HEK293 (cell line): ENCODE data around the gene ZCCHC9.

Experiments
- CTCF ChIA-PET: fragments of 350-600 bp; formaldehyde crosslinking; extraction: SDS; loops from one replicate; lab custom pipeline; 2021; ENCODE audit warnings: antibody characterized with exemption; lab: Yijun Ruan, JAX
- POLR2A ChIA-PET: fragments of 300-600 bp; formaldehyde crosslinking; extraction: SDS; loops from one replicate; lab custom pipeline; 2020; ENCODE audit warnings: antibody characterized with exemption, inconsistent platforms; lab: Yijun Ruan, JAX
- H3K27ac ChIP-seq: fragments of 200-500 bp; sonication (Bioruptor generic); 2 replicates; pipeline ENCODE4 v1.5.1; 2014; ENCODE audit warnings: low read depth, low read length, control low read depth, inconsistent platforms; ENCODE audit errors: extremely low read depth
- H3K36me3 ChIP-seq, 2 experiments: fragments of 200-500 bp in 1 of 2; sonication (Bioruptor generic) in 1 of 2; 1 replicate in 1 of 2; 2 replicates in 1 of 2; pipeline ENCODE4 v1.5.1; 2014 to 2017; ENCODE audit warnings: inconsistent platforms in 2 of 2, low read length in 2 of 2; ENCODE audit not compliant: control insufficient read depth in 2 of 2, insufficient read depth in 1 of 2
- H3K4me1 ChIP-seq: fragments of 200-500 bp; sonication (Bioruptor generic); 2 replicates; pipeline ENCODE4 v1.5.1; 2014; ENCODE audit warnings: mild to moderate bottlenecking, low read length, inconsistent platforms; ENCODE audit not compliant: control insufficient read depth, insufficient read depth
- H3K4me3 ChIP-seq: 2 replicates; pipeline ENCODE4 v1.5.1; 2011; ENCODE audit warnings: low read depth, mild to moderate bottlenecking, control low read depth, low read length, moderate library complexity
- H3K9me3 ChIP-seq: fragments of 200-500 bp; sonication (Bioruptor generic); 2 replicates; pipeline ENCODE4 v1.5.1; 2014; ENCODE audit warnings: low read depth, low read length, inconsistent platforms; ENCODE audit not compliant: control insufficient read depth, insufficient read depth
- GLIS1 ChIP-seq: fragments of 450-650 bp; formaldehyde crosslinking; IDR thresholded peaks from 2 replicates; pipeline ENCODE4 v1.5.1; 2016; ENCODE audit warnings: missing biosample characterization, missing genetic modification characterization
- REPIN1 ChIP-seq: fragments of 450-650 bp; formaldehyde crosslinking; IDR thresholded peaks from 2 replicates; pipeline ENCODE4 v1.5.1; 2017; ENCODE audit warnings: missing biosample characterization, missing genetic modification characterization, low read depth
- YY1 ChIP-seq: fragments of 450-650 bp; formaldehyde crosslinking; IDR thresholded peaks from 2 replicates; pipeline ENCODE4 v1.5.1; 2018; ENCODE audit warnings: missing biosample characterization, missing genetic modification characterization
- ZBTB1 ChIP-seq: fragments of 450-650 bp; formaldehyde crosslinking; IDR thresholded peaks from 2 replicates; pipeline ENCODE4 v1.5.1; 2016; ENCODE audit warnings: missing biosample characterization, missing genetic modification characterization
- ZIC2 ChIP-seq: fragments of 450-650 bp; formaldehyde crosslinking; IDR thresholded peaks from 2 replicates; pipeline ENCODE4 v1.5.1; 2016; ENCODE audit warnings: missing biosample characterization, missing genetic modification characterization
- ZNF10 ChIP-seq: fragments of 450-650 bp; formaldehyde crosslinking; IDR thresholded peaks from 2 replicates; pipeline ENCODE4 v1.5.1; 2017; ENCODE audit warnings: missing biosample characterization, missing genetic modification characterization
- ZNF112 ChIP-seq: fragments of 450-650 bp; formaldehyde crosslinking; IDR thresholded peaks from 2 replicates; pipeline ENCODE4 v1.5.0; 2017; ENCODE audit warnings: missing biosample characterization, missing genetic modification characterization
- ZNF211 ChIP-seq: fragments of 450-650 bp; formaldehyde crosslinking; IDR thresholded peaks from 2 replicates; pipeline ENCODE4 v1.5.1; 2016; ENCODE audit warnings: low read depth, missing biosample characterization, missing genetic modification characterization
- ZNF223 ChIP-seq: fragments of 450-650 bp; formaldehyde crosslinking; IDR thresholded peaks from 2 replicates; pipeline ENCODE4 v1.5.1; 2016; ENCODE audit warnings: missing biosample characterization, missing genetic modification characterization
- ZNF248 ChIP-seq: fragments of 450-650 bp; formaldehyde crosslinking; IDR thresholded peaks from 2 replicates; pipeline ENCODE4 v1.5.1; 2017; ENCODE audit warnings: missing biosample characterization, missing genetic modification characterization
- ZNF292 ChIP-seq: fragments of 450-650 bp; formaldehyde crosslinking; IDR thresholded peaks from 2 replicates; pipeline ENCODE4 v1.5.1; 2016; ENCODE audit warnings: low read depth, missing biosample characterization, missing genetic modification characterization, borderline replicate concordance
- ZNF391 ChIP-seq: fragments of 450-650 bp; formaldehyde crosslinking; IDR thresholded peaks from 2 replicates; pipeline ENCODE4 v1.5.1; 2016; ENCODE audit warnings: low read depth, missing biosample characterization, missing genetic modification characterization, borderline replicate concordance
- ZNF394 ChIP-seq: fragments of 450-650 bp; formaldehyde crosslinking; IDR thresholded peaks from 2 replicates; pipeline ENCODE4 v1.5.1; 2016; ENCODE audit warnings: missing biosample characterization, missing genetic modification characterization, mild to moderate bottlenecking, moderate library complexity, borderline replicate concordance
- ZNF530 ChIP-seq: fragments of 450-650 bp; formaldehyde crosslinking; IDR thresholded peaks from 2 replicates; pipeline ENCODE4 v1.5.1; 2016; ENCODE audit warnings: low read depth, missing biosample characterization, missing genetic modification characterization
- ZNF555 ChIP-seq: fragments of 450-650 bp; formaldehyde crosslinking; conservative IDR thresholded peaks from 2 replicates; pipeline ENCODE4 v1.5.1; 2017; ENCODE audit warnings: missing biosample characterization, mild to moderate bottlenecking, missing genetic modification characterization, inconsistent platforms
- ZNF623 ChIP-seq: fragments of 450-650 bp; formaldehyde crosslinking; IDR thresholded peaks from 2 replicates; pipeline ENCODE4 v1.5.1; 2016; ENCODE audit warnings: missing biosample characterization, missing genetic modification characterization
- ZNF626 ChIP-seq: fragments of 450-650 bp; sonication (Bioruptor Pico); formaldehyde crosslinking; IDR thresholded peaks from 2 replicates; pipeline ENCODE4 v1.5.1; 2018; ENCODE audit warnings: missing biosample characterization, missing genetic modification characterization, inconsistent platforms
- ZNF660 ChIP-seq: fragments of 450-650 bp; IDR thresholded peaks from 2 replicates; pipeline ENCODE4 v1.5.1; 2018; ENCODE audit warnings: missing biosample characterization, mild to moderate bottlenecking, missing genetic modification characterization
- ZNF701 ChIP-seq: fragments of 450-650 bp; formaldehyde crosslinking; IDR thresholded peaks from 2 replicates; pipeline ENCODE4 v1.5.1; 2016; ENCODE audit warnings: missing biosample characterization, missing genetic modification characterization
- ZNF707 ChIP-seq: fragments of 450-650 bp; formaldehyde crosslinking; IDR thresholded peaks from 2 replicates; pipeline ENCODE4 v1.5.1; 2016; ENCODE audit warnings: missing biosample characterization, missing genetic modification characterization
- ZNF76 ChIP-seq: fragments of 450-650 bp; formaldehyde crosslinking; IDR thresholded peaks from 2 replicates; pipeline ENCODE4; 2016; ENCODE audit warnings: low read depth, missing biosample characterization, missing genetic modification characterization, borderline replicate concordance
- ZNF785 ChIP-seq: fragments of 450-650 bp; formaldehyde crosslinking; IDR thresholded peaks from 2 replicates; pipeline ENCODE4 v1.5.1; 2016; ENCODE audit warnings: missing biosample characterization, missing genetic modification characterization
- ZSCAN5A ChIP-seq: fragments of 450-650 bp; formaldehyde crosslinking; IDR thresholded peaks from 2 replicates; pipeline ENCODE4 v1.5.1; 2016; ENCODE audit warnings: missing biosample characterization, missing genetic modification characterization
- TF ChIP-seq, protein P1 (sequence below): fragments of 450-650 bp; formaldehyde crosslinking; IDR thresholded peaks from 2 replicates; pipeline ENCODE4 v1.5.1; 2016; ENCODE audit warnings: missing biosample characterization, missing genetic modification characterization
- TF ChIP-seq, protein P2 (sequence below): fragments of 450-650 bp; IDR thresholded peaks from 2 replicates; pipeline ENCODE4 v1.5.1; 2018; ENCODE audit warnings: missing biosample characterization, missing genetic modification characterization
- TF ChIP-seq, protein P3 (sequence below): fragments of 450-650 bp; formaldehyde crosslinking; IDR thresholded peaks from 2 replicates; pipeline ENCODE4 v1.5.1; 2016; ENCODE audit warnings: missing biosample characterization, missing genetic modification characterization, low read depth

Gene ZCCHC9

DNA sequence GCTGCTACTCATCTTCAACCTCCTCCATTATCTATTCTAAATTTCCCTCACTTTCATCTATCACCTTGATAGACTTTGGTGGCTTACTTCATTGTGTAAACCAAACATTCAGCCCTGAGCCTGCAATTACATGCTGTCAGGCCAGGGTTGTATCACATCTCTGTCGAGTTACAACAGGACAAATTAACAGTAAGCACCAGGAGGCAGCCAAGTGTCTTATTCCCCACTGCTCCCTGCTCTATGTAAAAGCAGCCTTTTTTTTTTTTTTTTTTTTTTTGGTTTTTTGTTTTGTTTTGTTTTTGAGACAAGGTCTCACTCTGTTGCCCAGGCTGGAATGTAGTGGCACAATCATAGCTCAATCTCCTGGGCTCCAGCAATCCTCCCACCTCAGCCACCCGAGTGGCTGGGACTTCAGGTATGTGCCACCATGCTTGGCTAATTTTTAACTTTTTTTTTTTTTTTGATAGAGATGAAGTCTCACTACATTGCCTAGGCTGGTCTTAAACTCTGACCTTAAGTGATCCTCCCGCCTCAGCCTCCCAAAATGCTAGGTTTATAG lies 15.2 kb upstream of the ZCCHC9 start:
- no peaks in the 10 kb centered on the region for H3K9me3 ChIP-seq
- ChIA-PET CTCF (interaction anchor here (0.7 to 1.7 kb wide), 3 partner anchors 10 to 120 kb away, joined by 3 to 7 read pairs (median 3); no protein-coding TSS in a partner anchor), POLR2A (no interaction called here)
- no peak overlapping the region for H3K27ac ChIP-seq
- no peak for TF ChIP-seq GLIS1 (tag by site-specific recombination)
- TF ChIP-seq, protein P1, sequence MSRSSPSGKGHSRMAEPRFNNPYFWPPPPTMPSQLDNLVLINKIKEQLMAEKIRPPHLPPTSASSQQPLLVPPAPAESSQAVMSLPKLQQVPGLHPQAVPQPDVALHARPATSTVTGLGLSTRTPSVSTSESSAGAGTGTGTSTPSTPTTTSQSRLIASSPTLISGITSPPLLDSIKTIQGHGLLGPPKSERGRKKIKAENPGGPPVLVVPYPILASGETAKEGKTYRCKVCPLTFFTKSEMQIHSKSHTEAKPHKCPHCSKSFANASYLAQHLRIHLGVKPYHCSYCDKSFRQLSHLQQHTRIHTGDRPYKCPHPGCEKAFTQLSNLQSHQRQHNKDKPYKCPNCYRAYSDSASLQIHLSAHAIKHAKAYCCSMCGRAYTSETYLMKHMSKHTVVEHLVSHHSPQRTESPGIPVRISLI (tag by site-specific recombination) = peak; percentile 74
- H3K36me3 ChIP-seq = no peaks in the 10 kb centered on the region; a peak in 1 of 3 replicates
- no peak overlapping the region for H3K4me3 ChIP-seq
- no peaks in the 10 kb centered on the region for H3K4me1 ChIP-seq

DNA sequence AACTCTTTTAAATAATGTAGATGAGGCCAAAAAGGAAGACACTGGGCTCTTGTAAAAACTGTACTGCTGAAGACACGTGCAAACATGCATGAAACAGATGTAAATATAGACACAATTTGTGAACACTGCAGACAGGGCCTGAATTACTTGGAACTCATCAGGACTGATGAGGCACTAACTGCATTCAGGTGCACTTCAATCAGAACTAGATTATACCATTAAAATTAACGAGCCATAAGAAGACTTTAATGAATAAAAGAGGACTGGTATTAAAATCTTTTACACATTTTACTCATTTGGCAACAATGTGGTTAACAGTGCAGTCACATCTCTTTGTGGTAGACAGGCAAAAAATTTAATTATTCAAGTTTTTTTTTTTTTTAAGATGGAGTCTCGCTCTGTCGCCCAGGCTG lies 13.4 kb upstream of the ZCCHC9 start:
- ChIA-PET POLR2A (no interaction called here), CTCF (interaction anchor here (1.7 kb wide), 1 partner anchor 12 kb away, joined by 7 read pairs; no protein-coding TSS in a partner anchor)
- Histone ChIP-seq H3K27ac (no peak overlapping the region), H3K4me1 (no peaks in the 10 kb centered on the region), H3K36me3 (no peaks in the 10 kb centered on the region; a peak in 1 of 3 replicates), H3K4me3 (no peak overlapping the region), H3K9me3 (no peaks in the 10 kb centered on the region)
- no peak for TF ChIP-seq ZNF112
- no peak for TF ChIP-seq ZNF701 (tag by site-specific recombination)
- TF ChIP-seq ZIC2 (tag by site-specific recombination) = no peak
- no peak for TF ChIP-seq ZNF530 (tag by site-specific recombination)
- TF ChIP-seq, protein P2, sequence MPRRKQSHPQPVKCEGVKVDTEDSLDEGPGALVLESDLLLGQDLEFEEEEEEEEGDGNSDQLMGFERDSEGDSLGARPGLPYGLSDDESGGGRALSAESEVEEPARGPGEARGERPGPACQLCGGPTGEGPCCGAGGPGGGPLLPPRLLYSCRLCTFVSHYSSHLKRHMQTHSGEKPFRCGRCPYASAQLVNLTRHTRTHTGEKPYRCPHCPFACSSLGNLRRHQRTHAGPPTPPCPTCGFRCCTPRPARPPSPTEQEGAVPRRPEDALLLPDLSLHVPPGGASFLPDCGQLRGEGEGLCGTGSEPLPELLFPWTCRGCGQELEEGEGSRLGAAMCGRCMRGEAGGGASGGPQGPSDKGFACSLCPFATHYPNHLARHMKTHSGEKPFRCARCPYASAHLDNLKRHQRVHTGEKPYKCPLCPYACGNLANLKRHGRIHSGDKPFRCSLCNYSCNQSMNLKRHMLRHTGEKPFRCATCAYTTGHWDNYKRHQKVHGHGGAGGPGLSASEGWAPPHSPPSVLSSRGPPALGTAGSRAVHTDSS (tag by site-specific recombination) = no peak
- TF ChIP-seq ZNF785 (tag by site-specific recombination) = no peak
- TF ChIP-seq YY1 (tag by site-specific recombination) = no peak
- no peak for TF ChIP-seq ZNF623 (tag by site-specific recombination)
- TF ChIP-seq ZNF707 (tag by site-specific recombination) = no peak
- TF ChIP-seq ZNF292 (tag by site-specific recombination) = no peak
- TF ChIP-seq ZBTB1 (tag by site-specific recombination) = no peak
- no peak for TF ChIP-seq ZNF248 (tag by site-specific recombination)
- no peak for TF ChIP-seq ZSCAN5A (tag by site-specific recombination)
- TF ChIP-seq ZNF211 (tag by site-specific recombination) = no peak

DNA sequence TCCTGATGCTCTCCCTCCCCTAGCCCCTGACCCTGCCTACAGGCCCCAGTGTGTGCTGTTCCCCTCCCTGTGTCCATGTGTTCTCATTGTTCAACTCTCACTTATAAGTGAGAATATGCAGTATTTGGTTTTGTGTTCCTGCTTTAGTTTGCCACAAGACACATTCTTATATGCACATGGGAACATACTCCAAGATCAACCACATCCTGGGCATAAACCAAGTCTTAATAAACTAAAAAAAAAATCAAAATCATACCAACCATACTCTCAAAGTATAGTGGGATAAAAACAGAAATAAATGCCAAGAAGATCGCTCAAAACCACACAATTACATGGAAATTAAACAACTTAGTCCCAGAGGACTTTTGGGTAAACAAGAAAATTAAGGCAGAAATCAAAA lies 11.2 kb upstream of the ZCCHC9 start:
- CTCF ChIA-PET = no interaction called here
- Histone ChIP-seq H3K36me3 (peaks cover 0 to 6% of the 10 kb centered on the region in 2 experiments; a peak in 2 of 3 replicates), H3K4me3 (no peak overlapping the region), H3K9me3 (no peaks in the 10 kb centered on the region), H3K4me1 (no peaks in the 10 kb centered on the region), H3K27ac (no peak overlapping the region)
- POLR2A ChIA-PET = no interaction called here
- TF ChIP-seq ZNF660 (tag by site-specific recombination) (no peak), ZNF223 (tag by site-specific recombination) (no peak), ZNF394 (tag by site-specific recombination) (no peak), ZNF391 (tag by site-specific recombination) (no peak), ZNF112 (no peak), REPIN1 (tag by site-specific recombination) (no peak), ZNF10 (tag by site-specific recombination) (no peak), ZNF76 (tag by site-specific recombination) (no peak), ZNF555 (tag by site-specific recombination) (no peak), ZNF626 (tag by site-specific recombination) (no peak)
- TF ChIP-seq, protein P3, sequence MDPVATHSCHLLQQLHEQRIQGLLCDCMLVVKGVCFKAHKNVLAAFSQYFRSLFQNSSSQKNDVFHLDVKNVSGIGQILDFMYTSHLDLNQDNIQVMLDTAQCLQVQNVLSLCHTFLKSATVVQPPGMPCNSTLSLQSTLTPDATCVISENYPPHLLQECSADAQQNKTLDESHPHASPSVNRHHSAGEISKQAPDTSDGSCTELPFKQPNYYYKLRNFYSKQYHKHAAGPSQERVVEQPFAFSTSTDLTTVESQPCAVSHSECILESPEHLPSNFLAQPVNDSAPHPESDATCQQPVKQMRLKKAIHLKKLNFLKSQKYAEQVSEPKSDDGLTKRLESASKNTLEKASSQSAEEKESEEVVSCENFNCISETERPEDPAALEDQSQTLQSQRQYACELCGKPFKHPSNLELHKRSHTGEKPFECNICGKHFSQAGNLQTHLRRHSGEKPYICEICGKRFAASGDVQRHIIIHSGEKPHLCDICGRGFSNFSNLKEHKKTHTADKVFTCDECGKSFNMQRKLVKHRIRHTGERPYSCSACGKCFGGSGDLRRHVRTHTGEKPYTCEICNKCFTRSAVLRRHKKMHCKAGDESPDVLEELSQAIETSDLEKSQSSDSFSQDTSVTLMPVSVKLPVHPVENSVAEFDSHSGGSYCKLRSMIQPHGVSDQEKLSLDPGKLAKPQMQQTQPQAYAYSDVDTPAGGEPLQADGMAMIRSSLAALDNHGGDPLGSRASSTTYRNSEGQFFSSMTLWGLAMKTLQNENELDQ (tag by site-specific recombination) = no peak
